ENCODE data around the gene PACS2.
"Not testable (repeated sequence)": the region's sequence is repeated elsewhere in the genome, so short reads cannot be mapped to it uniquely, and the experiment has no call there.

The PACS2 gene

GRCh38 chr14:105333613-105334364 lies 19.2 kb downstream of the PACS2 start:
- no peak for TF ChIP-seq CTCF (IDR thresholded peaks at IDR 0.05)
- Histone ChIP-seq H3K27ac (no peak overlapping the region), H3K4me3 (no peak overlapping the region)
- no peak for DNase-seq (ENCODE audit: low spot score)

GRCh38 chr14:105334383-105335230 lies 20.1 kb downstream of the PACS2 start:
- TF ChIP-seq CTCF (IDR thresholded peaks at IDR 0.05): no peak
- no peak for DNase-seq (ENCODE audit: low spot score)
- H3K4me3 ChIP-seq: no peak overlapping the region
- no peak overlapping the region for H3K27ac ChIP-seq

- not testable (repeated sequence) for H3K4me3 ChIP-seq; H3K27ac ChIP-seq; DNase-seq (ENCODE audit: low spot score)
Measured at GRCh38 chr14:105335231-105335542, 20.6 kb downstream of the PACS2 start.

GRCh38 chr14:105335735-105336476 lies 21.4 kb downstream of the PACS2 start:
- Histone ChIP-seq H3K4me3 (no peak overlapping the region), H3K27ac (no peak overlapping the region)
- no peak for DNase-seq (ENCODE audit: low spot score)
- no peak for TF ChIP-seq CTCF (IDR thresholded peaks at IDR 0.05)

GRCh38 chr14:105336477-105337287 lies 22.1 kb downstream of the PACS2 start:
- no peak overlapping the region for H3K27ac ChIP-seq
- no peak overlapping the region for H3K4me3 ChIP-seq
- DNase-seq (ENCODE audit: low spot score): no peak
- no peak for TF ChIP-seq CTCF (IDR thresholded peaks at IDR 0.05)

GRCh38 chr14:105337433-105337832 lies 22.9 kb downstream of the PACS2 start:
- Histone ChIP-seq H3K27ac (no peak overlapping the region), H3K4me3 (no peak overlapping the region)
- no peak for DNase-seq (ENCODE audit: low spot score)
- no peak for TF ChIP-seq CTCF (IDR thresholded peaks at IDR 0.05)
